B cell (primary cell): Measurements from ENCODE around the gene WDR48. TPM values are rescaled to one million over a fixed set of nuclear protein-coding genes. Genes with fewer than 3 reads are reported as not detected.

Source experiments
- ATAC-seq: fragments of 200-7000 bp; cut with Tn5 transposase; one replicate; pipeline ENCODE4 v1.10.0; 2021; ENCODE audit warnings: low read depth, mild to moderate bottlenecking, moderate number of reproducible peaks, moderate library complexity
- CTCF ChIA-PET: fragments of 350-600 bp; sonication (Branson Sonifier 250); formaldehyde crosslinking; loops from one replicate; lab custom pipeline; 2021; ENCODE audit warnings: antibody characterized with exemption, inconsistent platforms; lab: Charles Lee
- POLR2A ChIA-PET: fragments of 350-600 bp; sonication (Branson Sonifier 250); formaldehyde crosslinking; loops from one replicate; lab custom pipeline; 2021; ENCODE audit warnings: antibody characterized with exemption; lab: Charles Lee
- DNase-seq: peaks from one replicate; pipeline ENCODE4 v3.0.0; 2013
- H2AFZ ChIP-seq: 2 replicates; pipeline ENCODE4 v1.6.1; 2012; ENCODE audit warnings: mild to moderate bottlenecking, low read depth, low read length; ENCODE audit not compliant: insufficient read depth, poor library complexity, severe bottlenecking
- H3K27ac ChIP-seq, 2 donors: 1 replicate in 1 of 2; 2 replicates in 1 of 2; pipeline ENCODE4 v1.5.1; 2012 to 2013; ENCODE audit warnings: low read length in 2 of 2, mild to moderate bottlenecking in 2 of 2, moderate library complexity in 1 of 2
- H3K27me3 ChIP-seq, 4 experiments: fragments of 200-600 bp in 1 of 4; sonication (generic) in 1 of 4; replicated peaks in 1 of 4; 1 replicate in 2 of 4; 2 replicates in 2 of 4; pipeline versions ENCODE4 v1.6.1 to v1.7.0; 2013 to 2016; ENCODE audit warnings: low read length in 3 of 4, mild to moderate bottlenecking in 2 of 4, mixed read lengths in 1 of 4, moderate library complexity in 1 of 4; ENCODE audit not compliant: insufficient read depth in 4 of 4, control insufficient read depth in 3 of 4; ENCODE audit errors: control extremely low read depth in 1 of 4
- H3K36me3 ChIP-seq, 2 experiments: replicated peaks in 1 of 2; 1 replicate in 1 of 2; 2 replicates in 1 of 2; pipeline versions ENCODE4 v1.6.1 to v1.7.1; 2013; ENCODE audit warnings: low read length in 1 of 2; ENCODE audit not compliant: insufficient read depth in 2 of 2, control insufficient read depth in 1 of 2; ENCODE audit errors: control extremely low read depth in 1 of 2, extremely low read depth in 1 of 2
- H3K4me1 ChIP-seq, 2 donors: fragments of 200-600 bp in 1 of 2; sonication (generic) in 1 of 2; 1 replicate in 1 of 2; 2 replicates in 1 of 2; pipeline versions ENCODE4 v1.5.1 to v1.6.1; 2013 to 2017; ENCODE audit warnings: low read length in 2 of 2; ENCODE audit not compliant: control insufficient read depth in 2 of 2, insufficient read depth in 2 of 2
- H3K4me2 ChIP-seq: replicated peaks from 2 replicates; pipeline ENCODE3; 2012; ENCODE audit warnings: mild to moderate bottlenecking, low read depth, low read length; ENCODE audit not compliant: poor library complexity, severe bottlenecking
- H3K4me3 ChIP-seq, 5 experiments: fragments of 200-600 bp in 1 of 5; sonication (generic) in 1 of 5; 1 replicate in 3 of 5; 2 replicates in 2 of 5; pipeline versions ENCODE4 v1.5.1 to v1.7.0; 2011 to 2016; ENCODE audit warnings: low read length in 4 of 5, mild to moderate bottlenecking in 4 of 5, low read depth in 2 of 5, control low read depth in 1 of 5, moderate library complexity in 1 of 5; ENCODE audit not compliant: insufficient read depth in 1 of 5; ENCODE audit errors: control extremely low read depth in 1 of 5, extremely low read depth in 1 of 5
- H3K79me2 ChIP-seq: fragments of 200-600 bp; sonication (generic); one replicate; pipeline ENCODE4 v1.6.0; 2016; ENCODE audit warnings: low read length; ENCODE audit not compliant: control insufficient read depth, insufficient read depth
- H3K9ac ChIP-seq: fragments of 200-600 bp; sonication (generic); 2 replicates; pipeline ENCODE4 v1.6.1; 2017; ENCODE audit warnings: mild to moderate bottlenecking, low read length, moderate library complexity
- H3K9me3 ChIP-seq, 3 donors: one replicate each; pipeline versions ENCODE4 v1.6.1 to v1.7.1; 2013; ENCODE audit warnings: low read length in 2 of 3; ENCODE audit not compliant: control insufficient read depth in 2 of 3, insufficient read depth in 1 of 3; ENCODE audit errors: control extremely low read depth in 1 of 3
- H4K20me1 ChIP-seq: 2 replicates; pipeline ENCODE4 v1.6.0; 2012; ENCODE audit warnings: mild to moderate bottlenecking, low read length; ENCODE audit not compliant: insufficient read depth, control insufficient read depth, poor library complexity, severe bottlenecking
- H3K27ac Mint-ChIP-seq: one replicate; pipeline ENCODE4 v1.8.0; 2021; ENCODE audit warnings: mixed read lengths
- H3K27me3 Mint-ChIP-seq: one replicate; pipeline ENCODE4 v1.8.0; 2021; ENCODE audit warnings: mixed read lengths
- H3K4me1 Mint-ChIP-seq: one replicate; pipeline ENCODE4 v1.8.0; 2021; ENCODE audit warnings: mixed read lengths
- H3K4me3 Mint-ChIP-seq: one replicate; pipeline ENCODE4 v1.8.0; 2021; ENCODE audit warnings: mixed read lengths
- H3K9me3 Mint-ChIP-seq: one replicate; pipeline ENCODE4 v1.8.0; 2022; ENCODE audit warnings: mixed read lengths; ENCODE audit not compliant: insufficient read depth
- EZH2 ChIP-seq: IDR thresholded peaks from 2 replicates; pipeline ENCODE4 v1.6.1; 2012; ENCODE audit warnings: borderline replicate concordance, low read depth, mild to moderate bottlenecking, moderate library complexity, low read length; ENCODE audit not compliant: insufficient read depth, poor library complexity, severe bottlenecking
- WGBS: methylation state at CpG from one replicate; pipeline ENCODE4 v1.1.5; 2013; ENCODE audit warnings: missing lambda C conversion rate; ENCODE audit not compliant: insufficient coverage; 5-methylcytosine and 5-hydroxymethylcytosine counted together
- intact Hi-C: fragments of 100-400 bp; cut with micrococcal nuclease; formaldehyde crosslinking; loops from one replicate; pipeline ENCODE4 v1.10.0; 2022
- polyA plus RNA-seq: library from polyadenylated mRNA; depleted of rRNA; stranded (reverse); fragments of >200 nt; gene quantifications from 2 replicates; pipeline ENCODE4 v1.2.3, GENCODE V29; 2012
- total RNA-seq, 2 donors: library from RNA; stranded (reverse); fragments of 120-200 nt in 1 of 2; gene quantifications; 1 replicate in 1 of 2; 2 replicates in 1 of 2; pipeline versions ENCODE4 v1.2.3 to v1.2.4, GENCODE V29; 2013 to 2022
- TF ChIP-seq, protein P1 (sequence below): fragments of 200-600 bp; IDR thresholded peaks from one replicate; pipeline ENCODE4 v1.8.0; 2022; ENCODE audit warnings: antibody characterized with exemption, mild to moderate bottlenecking

The WDR48 gene
- total and polyA plus RNA-seq, 2 donors (not counting 1 experiment from before 2014, with no cell fraction given), result 20.8 to 68.6 TPM

DNA sequence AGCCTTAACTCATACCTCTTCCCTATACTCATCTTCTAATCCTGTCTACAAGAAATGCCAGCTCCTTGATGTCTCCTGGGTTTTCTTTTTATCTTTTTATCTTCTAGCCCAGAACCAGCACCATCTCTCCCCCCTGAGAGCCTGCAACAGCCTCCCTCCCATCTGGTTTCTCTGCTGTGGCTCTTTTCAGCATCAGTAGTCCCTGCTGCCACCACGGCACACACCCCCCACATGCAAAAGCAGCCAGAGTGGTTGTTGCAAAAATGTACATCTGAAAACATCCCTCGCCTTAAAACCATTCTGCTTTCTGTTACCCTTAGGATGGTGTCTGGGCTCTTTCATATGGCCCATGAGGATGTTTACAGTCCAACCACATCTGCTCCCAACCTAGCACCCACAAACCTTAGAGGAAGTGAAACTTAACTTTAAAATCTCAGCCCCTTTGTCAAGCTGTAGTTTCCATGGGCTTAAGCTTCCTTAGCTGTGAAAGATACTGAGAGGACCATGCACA is 56.4 kb downstream of the WDR48 start:
- peak overlapping the region; percentile 97 for H3K9ac ChIP-seq
- peak overlapping the region; percentile 96 for H2AFZ ChIP-seq
- POLR2A ChIA-PET, result interaction anchor here (0.7 to 2.2 kb wide), 8 partner anchors 9 to 180 kb away, joined by 3 to 10 read pairs (median 4); no protein-coding TSS in a partner anchor
- no peaks in the 10 kb centered on the region for H3K27me3 ChIP-seq
- H3K36me3 ChIP-seq, result peaks cover 0 to 35% of the 10 kb centered on the region in 2 experiments
- peaks cover 40% of the 10 kb centered on the region for H3K79me2 ChIP-seq
- WGBS, result 0% methylated on average over 1 of the region's 2 CpGs
- Mint-ChIP-seq H3K27me3 (no peaks in the 10 kb centered on the region), H3K9me3 (no peaks in the 10 kb centered on the region), H3K4me3 (peak overlapping the region; percentile 93), H3K27ac (peak overlapping the region; percentile 90), H3K4me1 (peaks cover 58% of the 10 kb centered on the region)
- peak overlapping the region; percentile 63 to 99 (median 96) for H3K4me3 ChIP-seq
- H3K4me2 ChIP-seq, result peak overlapping the region; percentile 92
- CTCF ChIA-PET, result interaction anchor here (0.9 to 5.0 kb wide), 14 partner anchors 8 to 184 kb away, joined by 3 to 26 read pairs (median 4); no protein-coding TSS in a partner anchor
- intact Hi-C loops, result loop anchor here (1.0 to 10.0 kb wide), 7 partner anchors 13 to 973 kb away; partner anchors contain the start of genes ACAA1, MYD88 and SLC25A38
- TF ChIP-seq, protein P1, sequence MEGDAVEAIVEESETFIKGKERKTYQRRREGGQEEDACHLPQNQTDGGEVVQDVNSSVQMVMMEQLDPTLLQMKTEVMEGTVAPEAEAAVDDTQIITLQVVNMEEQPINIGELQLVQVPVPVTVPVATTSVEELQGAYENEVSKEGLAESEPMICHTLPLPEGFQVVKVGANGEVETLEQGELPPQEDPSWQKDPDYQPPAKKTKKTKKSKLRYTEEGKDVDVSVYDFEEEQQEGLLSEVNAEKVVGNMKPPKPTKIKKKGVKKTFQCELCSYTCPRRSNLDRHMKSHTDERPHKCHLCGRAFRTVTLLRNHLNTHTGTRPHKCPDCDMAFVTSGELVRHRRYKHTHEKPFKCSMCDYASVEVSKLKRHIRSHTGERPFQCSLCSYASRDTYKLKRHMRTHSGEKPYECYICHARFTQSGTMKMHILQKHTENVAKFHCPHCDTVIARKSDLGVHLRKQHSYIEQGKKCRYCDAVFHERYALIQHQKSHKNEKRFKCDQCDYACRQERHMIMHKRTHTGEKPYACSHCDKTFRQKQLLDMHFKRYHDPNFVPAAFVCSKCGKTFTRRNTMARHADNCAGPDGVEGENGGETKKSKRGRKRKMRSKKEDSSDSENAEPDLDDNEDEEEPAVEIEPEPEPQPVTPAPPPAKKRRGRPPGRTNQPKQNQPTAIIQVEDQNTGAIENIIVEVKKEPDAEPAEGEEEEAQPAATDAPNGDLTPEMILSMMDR, result no peak
- no peak for TF ChIP-seq EZH2
- H3K27ac ChIP-seq, result peak overlapping the region; percentile 63 to 88
- peak; percentile 79 for ATAC-seq
- H3K9me3 ChIP-seq, result no peaks in the 10 kb centered on the region
- DNase-seq, result peak; percentile 88
- peaks cover 41 to 50% of the 10 kb centered on the region in 2 donors for H3K4me1 ChIP-seq
- peaks cover 19% of the 10 kb centered on the region for H4K20me1 ChIP-seq

DNA sequence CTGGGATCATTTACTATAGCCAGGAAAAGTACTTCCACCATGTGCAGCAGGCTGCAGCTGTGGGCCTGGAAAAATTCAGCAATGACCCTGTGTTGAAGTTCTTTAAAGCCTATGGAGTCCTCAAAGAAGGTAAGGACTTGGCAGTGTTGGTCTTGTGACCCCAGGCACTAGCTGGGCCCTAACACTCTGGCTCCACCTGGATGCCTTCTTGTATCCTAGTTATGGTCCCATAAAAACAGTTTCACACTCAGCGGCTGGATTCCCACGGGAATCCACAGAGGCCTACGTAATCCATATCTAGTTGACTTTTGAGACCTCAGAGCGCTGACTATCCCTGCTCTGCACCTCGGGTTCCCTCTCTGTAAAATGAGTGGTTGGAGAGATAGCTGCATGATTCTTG is 57.3 kb downstream of the WDR48 start:
- TF ChIP-seq, protein P1, result no peak
- TF ChIP-seq EZH2, result no peak
- Mint-ChIP-seq H3K27ac (peak overlapping the region; percentile 90), H3K4me1 (peaks cover 52% of the 10 kb centered on the region), H3K4me3 (peak overlapping the region; percentile 93), H3K9me3 (no peaks in the 10 kb centered on the region), H3K27me3 (no peaks in the 10 kb centered on the region)
- peaks cover 13% of the 10 kb centered on the region for H4K20me1 ChIP-seq
- H3K27me3 ChIP-seq, result no peaks in the 10 kb centered on the region
- no peak overlapping the region for H2AFZ ChIP-seq
- H3K9me3 ChIP-seq, result no peaks in the 10 kb centered on the region
- ChIA-PET CTCF (interaction anchor here (0.5 to 5.0 kb wide), 12 partner anchors 8 to 183 kb away, joined by 3 to 26 read pairs (median 6); no protein-coding TSS in a partner anchor), POLR2A (interaction anchor here (0.7 to 1.8 kb wide), 2 partner anchors 39 to 80 kb away, joined by 3 to 10 read pairs; no protein-coding TSS in a partner anchor)
- DNase-seq, result no peak
- peak overlapping the region in 1 of 2 donors; percentile 61 for H3K27ac ChIP-seq
- 97% methylated on average over 5 of the region's 5 CpGs for WGBS
- no peak overlapping the region for H3K9ac ChIP-seq
- peaks cover 34% of the 10 kb centered on the region for H3K79me2 ChIP-seq
- peak overlapping the region; percentile 92 for H3K4me2 ChIP-seq
- H3K4me3 ChIP-seq, result no peak overlapping the region
- H3K4me1 ChIP-seq, result peaks cover 41 to 50% of the 10 kb centered on the region in 2 donors
- ATAC-seq, result no peak
- intact Hi-C loops, result loop anchor here (2.0 to 10.0 kb wide), 3 partner anchors 180 to 974 kb away; partner anchors contain the start of genes ACAA1, MYD88 and SLC25A38
- peaks cover 0 to 35% of the 10 kb centered on the region in 2 experiments for H3K36me3 ChIP-seq
